ENCODE results near the gene SUCO. TPM values are rescaled to one million over a fixed set of nuclear protein-coding genes. Genes with fewer than 3 reads are reported as not detected.
A peak's percentile ranks its signal among the peaks of the same experiment; 100 is the strongest.

The SUCO gene
- total RNA-seq, 1 experiment from 2014 or later: 37.7 TPM

DNA sequence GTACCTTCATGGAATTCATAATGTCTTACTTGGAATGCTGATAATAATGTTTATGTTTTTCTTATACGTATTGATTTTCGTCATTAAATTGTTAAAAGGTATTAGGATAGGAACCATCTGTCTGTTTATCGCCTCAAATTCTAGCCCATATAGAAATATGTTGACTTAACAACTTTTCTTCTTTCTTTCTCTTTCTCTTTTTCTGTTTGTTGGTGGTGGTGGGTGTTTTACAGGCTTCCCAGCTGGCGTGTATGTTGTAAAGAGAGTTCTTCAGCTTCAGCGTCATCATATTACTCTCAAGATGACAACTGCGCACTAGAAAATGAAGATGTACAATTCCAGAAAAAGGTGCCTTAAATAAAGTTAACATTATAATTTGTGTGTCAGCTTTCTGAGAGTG lies 18.3 kb downstream of the SUCO start:
- no peak overlapping the region for H4K5ac ChIP-seq (ENCODE audit: insufficient read length, low read depth, low read length)
- no peak overlapping the region for H3K18ac ChIP-seq (ENCODE audit: insufficient read length, low read depth, low read length)
- no peak overlapping the region for H2BK20ac ChIP-seq (ENCODE audit: low read depth, low read length, poor library complexity, severe bottlenecking)
- no peaks in the 10 kb centered on the region for H3K9me3 ChIP-seq (ENCODE audit: control insufficient read depth, low read depth, low read length)
- H2BK5ac ChIP-seq (ENCODE audit: insufficient read length, low read length): no peak overlapping the region
- no peak overlapping the region for H3K14ac ChIP-seq (ENCODE audit: insufficient read depth, low read length)
- peaks cover 23 to 25% of the 10 kb centered on the region in 2 experiments for H3K4me1 Mint-ChIP-seq
- 0 out of 7 replicates have a peak overlapping the region, but pooled peaks of 1 of the 3 experiments have one; percentile 4 for H3K27ac Mint-ChIP-seq
- no peak overlapping the region for H3K23ac ChIP-seq (ENCODE audit: insufficient read length, low read depth, low read length)
- no peak overlapping the region for H3T11ph ChIP-seq (ENCODE audit: low read length)
- H3K27me3 ChIP-seq (ENCODE audit: insufficient read depth, low read length): no peaks in the 10 kb centered on the region
- no peak overlapping the region for H2AK5ac ChIP-seq (ENCODE audit: insufficient read length, low read length)
- H3K27me3 Mint-ChIP-seq (ENCODE audit: low read depth): no peaks in the 10 kb centered on the region
- H3K4me3 Mint-ChIP-seq: no peak overlapping the region
- no peak overlapping the region for H3K9ac ChIP-seq (ENCODE audit: extremely low read depth, insufficient read length, low read length)
- H3K36me3 Mint-ChIP-seq (ENCODE audit: insufficient read depth in 1 of 3, low read depth in 3 of 3): peaks cover 0 to 18% (median 11%) of the 10 kb centered on the region in 3 experiments; a peak in 3 of 7 replicates
- H4K91ac ChIP-seq (ENCODE audit: insufficient read length, low read depth, low read length): no peak overlapping the region
- no peak overlapping the region for H2BK120ac ChIP-seq (ENCODE audit: low read depth, low read length, poor library complexity, severe bottlenecking)
- no peaks in the 10 kb centered on the region for H4K20me1 ChIP-seq (ENCODE audit: control insufficient read depth, insufficient read depth, insufficient read length)
- no peak overlapping the region for H3K27ac ChIP-seq (ENCODE audit: insufficient read length, low read depth, low read length)
- peaks cover 5% of the 10 kb centered on the region; the same call in 1 of the 2 replicates for H3K79me2 ChIP-seq (ENCODE audit: insufficient read depth, low read length)
- H3K23me2 ChIP-seq (ENCODE audit: insufficient read length, low read depth, low read length, poor library complexity, severe bottlenecking): no peaks in the 10 kb centered on the region
- H3K79me1 ChIP-seq (ENCODE audit: insufficient read depth, low read depth, low read length, poor library complexity, severe bottlenecking): no peaks in the 10 kb centered on the region
- no peak overlapping the region for H3K4ac ChIP-seq (ENCODE audit: low read depth, low read length)
- no peaks in the 10 kb centered on the region for H3K4me1 ChIP-seq (ENCODE audit: insufficient read depth, low read length)
- TF ChIP-seq, protein P1, sequence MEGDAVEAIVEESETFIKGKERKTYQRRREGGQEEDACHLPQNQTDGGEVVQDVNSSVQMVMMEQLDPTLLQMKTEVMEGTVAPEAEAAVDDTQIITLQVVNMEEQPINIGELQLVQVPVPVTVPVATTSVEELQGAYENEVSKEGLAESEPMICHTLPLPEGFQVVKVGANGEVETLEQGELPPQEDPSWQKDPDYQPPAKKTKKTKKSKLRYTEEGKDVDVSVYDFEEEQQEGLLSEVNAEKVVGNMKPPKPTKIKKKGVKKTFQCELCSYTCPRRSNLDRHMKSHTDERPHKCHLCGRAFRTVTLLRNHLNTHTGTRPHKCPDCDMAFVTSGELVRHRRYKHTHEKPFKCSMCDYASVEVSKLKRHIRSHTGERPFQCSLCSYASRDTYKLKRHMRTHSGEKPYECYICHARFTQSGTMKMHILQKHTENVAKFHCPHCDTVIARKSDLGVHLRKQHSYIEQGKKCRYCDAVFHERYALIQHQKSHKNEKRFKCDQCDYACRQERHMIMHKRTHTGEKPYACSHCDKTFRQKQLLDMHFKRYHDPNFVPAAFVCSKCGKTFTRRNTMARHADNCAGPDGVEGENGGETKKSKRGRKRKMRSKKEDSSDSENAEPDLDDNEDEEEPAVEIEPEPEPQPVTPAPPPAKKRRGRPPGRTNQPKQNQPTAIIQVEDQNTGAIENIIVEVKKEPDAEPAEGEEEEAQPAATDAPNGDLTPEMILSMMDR (conservative IDR thresholded peaks at IDR 0.05): no peak
- H4K8ac ChIP-seq (replicated peaks; ENCODE audit: insufficient read length, low read depth, low read length): no peak overlapping the region
- H3K56ac ChIP-seq (ENCODE audit: insufficient read length, low read depth, low read length): no peak overlapping the region
- H3K9me3 Mint-ChIP-seq: no peaks in the 10 kb centered on the region
- no peak overlapping the region for H3K4me2 ChIP-seq (ENCODE audit: insufficient read depth, insufficient read length, low read length)
- no peak overlapping the region for H2BK15ac ChIP-seq (ENCODE audit: low read depth, low read length)
- H2AFZ ChIP-seq (ENCODE audit: low read length): no peak overlapping the region
- no CpG with 5 or more reads among the region's 6 CpGs for WGBS (ENCODE audit: extremely low coverage, insufficient read length, low lambda C conversion rate)
- DNase-seq: no peak
- H2BK12ac ChIP-seq (ENCODE audit: insufficient read length, low read depth, low read length): no peak overlapping the region

Measured in H9 (cell line).